Neural progenitor cell (in vitro differentiated cells): ENCODE results near the gene ATXN3. TPM values are rescaled to one million over a fixed set of nuclear protein-coding genes. Genes with fewer than 3 reads are reported as not detected.
A peak's percentile ranks its signal among the peaks of the same experiment; 100 is the strongest.

Source experiments
- DNase-seq: peaks from one replicate; pipeline ENCODE4 v3.0.0-alpha.2; 2016; ENCODE audit warnings: low spot score
- H2AFZ ChIP-seq: fragments of 200-600 bp; sonication (generic); replicated peaks from 2 replicates; pipeline ENCODE4 v1.6.1; 2016; ENCODE audit warnings: antibody characterized with exemption
- H3F3A ChIP-seq: fragments of 200-600 bp; sonication (generic); 2 replicates; pipeline ENCODE4 v1.6.1; 2016; ENCODE audit warnings: antibody characterized with exemption, low read depth
- H3K27ac ChIP-seq: fragments of 200-600 bp; sonication (generic); 2 replicates; pipeline ENCODE4 v1.5.1; 2016; ENCODE audit warnings: mild to moderate bottlenecking
- H3K27me3 ChIP-seq: fragments of 200-600 bp; sonication (generic); 2 replicates; pipeline ENCODE4 v1.6.1; 2016; ENCODE audit warnings: mild to moderate bottlenecking, moderate library complexity
- H3K36me3 ChIP-seq: fragments of 200-600 bp; sonication (generic); 2 replicates; pipeline ENCODE4 v1.5.1; 2016
- H3K4me1 ChIP-seq: fragments of 200-600 bp; sonication (generic); 2 replicates; pipeline ENCODE4 v1.6.1; 2016; ENCODE audit warnings: mixed run types
- H3K4me2 ChIP-seq: fragments of 200-600 bp; sonication (generic); 2 replicates; pipeline ENCODE4 v1.6.1; 2016
- H3K4me3 ChIP-seq: fragments of 200-600 bp; sonication (generic); 2 replicates; pipeline ENCODE4 v1.5.1; 2016
- H3K79me2 ChIP-seq: fragments of 200-600 bp; sonication (generic); 2 replicates; pipeline ENCODE4 v1.6.1; 2016; ENCODE audit warnings: low read depth
- H3K9ac ChIP-seq: fragments of 200-600 bp; sonication (generic); 2 replicates; pipeline ENCODE4 v1.6.1; 2016
- H3K9me3 ChIP-seq: fragments of 200-600 bp; sonication (generic); 2 replicates; pipeline ENCODE4 v1.5.1; 2016; ENCODE audit warnings: low read depth
- H4K20me1 ChIP-seq: fragments of 200-600 bp; sonication (generic); 2 replicates; pipeline ENCODE4 v1.6.1; 2016; ENCODE audit warnings: low read depth
- H3K27ac Mint-ChIP-seq: 3 replicates; pipeline ENCODE4 v1.8.0; 2021; ENCODE audit warnings: mixed read lengths
- H3K27me3 Mint-ChIP-seq: 2 replicates; pipeline ENCODE4 v1.8.0; 2022; ENCODE audit warnings: low read depth, mild to moderate bottlenecking, inconsistent platforms, moderate library complexity, mixed read lengths; ENCODE audit not compliant: insufficient read depth
- H3K36me3 Mint-ChIP-seq: 3 replicates; pipeline ENCODE4 v1.8.0; 2021; ENCODE audit warnings: mixed read lengths
- H3K4me1 Mint-ChIP-seq: 3 replicates; pipeline ENCODE4 v1.8.0; 2021; ENCODE audit warnings: mixed read lengths
- H3K4me3 Mint-ChIP-seq: 3 replicates; pipeline ENCODE4 v1.8.0; 2021; ENCODE audit warnings: mild to moderate bottlenecking, moderate library complexity, mixed read lengths
- H3K9me3 Mint-ChIP-seq: 3 replicates; pipeline ENCODE4 v1.8.0; 2020; ENCODE audit warnings: mixed read lengths
- EZH2 ChIP-seq: fragments of 200-600 bp; sonication (generic); IDR thresholded peaks from 2 replicates; pipeline ENCODE4 v1.6.1; 2017; ENCODE audit warnings: antibody characterized with exemption, mild to moderate bottlenecking, moderate library complexity
- EZH2phosphoT487 ChIP-seq: fragments of 200-600 bp; sonication (generic); IDR thresholded peaks from 2 replicates; pipeline ENCODE4 v1.6.1; 2017; ENCODE audit warnings: antibody characterized with exemption
- total RNA-seq: library from RNA; depleted of rRNA; stranded (reverse); fragments of >200 nt; gene quantifications from 2 replicates; pipeline ENCODE4 v1.2.3, GENCODE V29; 2015; ENCODE audit warnings: low replicate concordance
- TF ChIP-seq, protein P1 (sequence below): fragments of 200-600 bp; sonication (generic); IDR thresholded peaks from 2 replicates; pipeline ENCODE4 v1.5.1; 2017; ENCODE audit warnings: antibody characterized with exemption, mild to moderate bottlenecking

Gene ATXN3
- total RNA-seq, 1 donor from 2014 or later, result 76.6 TPM

DNA sequence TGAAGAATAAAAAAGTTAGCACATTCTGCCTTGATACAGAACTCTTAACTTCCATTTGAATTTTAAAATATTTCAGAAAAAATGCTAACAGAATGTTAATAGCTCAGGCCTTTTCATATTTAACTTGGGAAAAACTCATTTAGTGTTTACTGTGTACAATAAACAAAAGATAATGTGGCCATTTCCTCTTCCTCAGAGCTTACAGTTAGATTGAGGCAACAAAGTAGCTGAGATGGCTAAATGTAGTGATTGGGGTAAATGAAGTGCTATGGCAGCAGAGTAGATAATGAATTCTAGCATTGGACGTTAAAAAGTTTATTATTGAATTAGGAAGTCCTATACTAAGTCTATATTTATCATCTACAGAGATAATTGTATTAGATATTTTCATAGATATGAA is 28.1 kb upstream of the ATXN3 start:
- Histone ChIP-seq H3K9me3 (no peaks in the 10 kb centered on the region), H2AFZ (no peak overlapping the region), H4K20me1 (peaks cover 8% of the 10 kb centered on the region), H3K4me2 (no peak overlapping the region), H3K27me3 (no peaks in the 10 kb centered on the region), H3K9ac (no peak overlapping the region), H3K4me1 (no peaks in the 10 kb centered on the region), H3F3A (no peaks in the 10 kb centered on the region), H3K36me3 (peaks cover 64% of the 10 kb centered on the region), H3K27ac (no peak overlapping the region), H3K4me3 (no peak overlapping the region), H3K79me2 (peaks cover 6% of the 10 kb centered on the region)
- H3K9me3 Mint-ChIP-seq, result no peaks in the 10 kb centered on the region
- no peak for DNase-seq
- H3K4me3 Mint-ChIP-seq, result no peak overlapping the region
- no peak overlapping the region for H3K27ac Mint-ChIP-seq
- H3K27me3 Mint-ChIP-seq, result no peaks in the 10 kb centered on the region
- H3K36me3 Mint-ChIP-seq, result peaks cover 12% of the 10 kb centered on the region
- TF ChIP-seq, protein P1, sequence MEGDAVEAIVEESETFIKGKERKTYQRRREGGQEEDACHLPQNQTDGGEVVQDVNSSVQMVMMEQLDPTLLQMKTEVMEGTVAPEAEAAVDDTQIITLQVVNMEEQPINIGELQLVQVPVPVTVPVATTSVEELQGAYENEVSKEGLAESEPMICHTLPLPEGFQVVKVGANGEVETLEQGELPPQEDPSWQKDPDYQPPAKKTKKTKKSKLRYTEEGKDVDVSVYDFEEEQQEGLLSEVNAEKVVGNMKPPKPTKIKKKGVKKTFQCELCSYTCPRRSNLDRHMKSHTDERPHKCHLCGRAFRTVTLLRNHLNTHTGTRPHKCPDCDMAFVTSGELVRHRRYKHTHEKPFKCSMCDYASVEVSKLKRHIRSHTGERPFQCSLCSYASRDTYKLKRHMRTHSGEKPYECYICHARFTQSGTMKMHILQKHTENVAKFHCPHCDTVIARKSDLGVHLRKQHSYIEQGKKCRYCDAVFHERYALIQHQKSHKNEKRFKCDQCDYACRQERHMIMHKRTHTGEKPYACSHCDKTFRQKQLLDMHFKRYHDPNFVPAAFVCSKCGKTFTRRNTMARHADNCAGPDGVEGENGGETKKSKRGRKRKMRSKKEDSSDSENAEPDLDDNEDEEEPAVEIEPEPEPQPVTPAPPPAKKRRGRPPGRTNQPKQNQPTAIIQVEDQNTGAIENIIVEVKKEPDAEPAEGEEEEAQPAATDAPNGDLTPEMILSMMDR, result no peak
- TF ChIP-seq EZH2 (no peak), EZH2phosphoT487 (no peak)
- no peaks in the 10 kb centered on the region for H3K4me1 Mint-ChIP-seq

DNA sequence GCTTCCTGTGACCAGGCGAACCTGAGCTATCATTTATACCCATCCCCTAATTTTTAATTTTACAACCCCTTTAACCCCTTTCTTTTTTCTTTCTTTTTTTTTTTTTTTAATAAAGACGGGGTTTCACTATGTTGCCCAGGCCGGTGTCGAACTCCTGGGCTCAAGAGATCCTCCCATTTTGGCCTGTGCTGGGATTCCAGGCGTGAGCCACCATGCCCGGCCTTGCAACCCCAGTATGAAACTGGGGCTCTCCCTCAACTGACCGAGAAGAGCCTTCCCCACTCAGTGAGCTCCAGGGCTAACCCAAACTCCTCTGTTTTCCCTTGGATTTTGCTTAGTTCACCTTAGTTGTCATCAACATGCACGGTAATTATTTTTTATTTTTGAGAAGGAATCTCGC is 16.4 kb upstream of the ATXN3 start:
- Mint-ChIP-seq H3K36me3 (peaks cover 29% of the 10 kb centered on the region), H3K27ac (peak overlapping the region; percentile 99), H3K9me3 (no peaks in the 10 kb centered on the region), H3K4me3 (peak overlapping the region; percentile 99), H3K27me3 (peaks cover 5% of the 10 kb centered on the region), H3K4me1 (peaks cover 22% of the 10 kb centered on the region)
- Histone ChIP-seq H3K4me3 (peak overlapping the region; percentile 71), H3K9me3 (no peaks in the 10 kb centered on the region), H3F3A (no peaks in the 10 kb centered on the region), H3K79me2 (peaks cover 77% of the 10 kb centered on the region), H3K36me3 (peaks cover 12% of the 10 kb centered on the region), H3K9ac (peak overlapping the region; percentile 97), H3K4me1 (peaks cover 24% of the 10 kb centered on the region), H3K27ac (no peak overlapping the region), H2AFZ (no peak overlapping the region), H3K27me3 (no peaks in the 10 kb centered on the region), H4K20me1 (no peaks in the 10 kb centered on the region), H3K4me2 (peak overlapping the region; percentile 81)
- TF ChIP-seq, protein P1, result no peak
- TF ChIP-seq EZH2 (no peak), EZH2phosphoT487 (no peak)
- DNase-seq, result no peak

DNA sequence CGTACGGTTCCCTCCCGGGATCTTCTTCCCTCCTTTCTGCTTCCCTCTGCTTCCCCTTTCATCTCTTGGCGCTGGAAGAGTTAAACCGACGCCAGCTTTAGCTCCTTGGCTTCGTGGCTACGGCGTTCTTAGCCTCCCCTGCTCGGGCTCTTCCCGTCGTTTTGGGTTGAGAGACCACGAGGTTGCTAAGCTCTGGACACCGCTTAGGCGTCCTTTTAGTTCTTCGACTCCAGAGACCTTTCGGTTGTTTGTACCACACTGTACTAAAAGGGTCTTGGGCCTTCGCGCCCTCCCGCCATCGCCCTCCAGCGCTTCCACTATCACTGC is 15.9 kb upstream of the ATXN3 start:
- Histone ChIP-seq H3K4me2 (peak overlapping the region; percentile 81), H3F3A (no peaks in the 10 kb centered on the region), H4K20me1 (no peaks in the 10 kb centered on the region), H3K9me3 (no peaks in the 10 kb centered on the region), H2AFZ (peak overlapping the region; percentile 97), H3K79me2 (peaks cover 73% of the 10 kb centered on the region), H3K27ac (peak overlapping the region; percentile 95), H3K4me1 (peaks cover 24% of the 10 kb centered on the region), H3K27me3 (no peaks in the 10 kb centered on the region), H3K4me3 (peak overlapping the region; percentile 71), H3K36me3 (peaks cover 12% of the 10 kb centered on the region), H3K9ac (peak overlapping the region; percentile 97)
- TF ChIP-seq EZH2phosphoT487, result no peak
- TF ChIP-seq EZH2, result no peak
- TF ChIP-seq, protein P1, result no peak
- DNase-seq, result peak; percentile 69
- H3K9me3 Mint-ChIP-seq, result no peaks in the 10 kb centered on the region
- H3K4me1 Mint-ChIP-seq, result peaks cover 22% of the 10 kb centered on the region
- peak overlapping the region; percentile 99 for H3K4me3 Mint-ChIP-seq
- peaks cover 24% of the 10 kb centered on the region for H3K36me3 Mint-ChIP-seq
- H3K27me3 Mint-ChIP-seq, result peaks cover 5% of the 10 kb centered on the region
- H3K27ac Mint-ChIP-seq, result peak overlapping the region; percentile 99
